ENCODE data around the gene GRIK4. TPM values are rescaled to one million over a fixed set of nuclear protein-coding genes. Genes with fewer than 3 reads are reported as not detected.

GRIK4 gene
- total RNA-seq, 3 donors from 2014 or later = 0.36 to 0.51 TPM; not detected in 1

DNA sequence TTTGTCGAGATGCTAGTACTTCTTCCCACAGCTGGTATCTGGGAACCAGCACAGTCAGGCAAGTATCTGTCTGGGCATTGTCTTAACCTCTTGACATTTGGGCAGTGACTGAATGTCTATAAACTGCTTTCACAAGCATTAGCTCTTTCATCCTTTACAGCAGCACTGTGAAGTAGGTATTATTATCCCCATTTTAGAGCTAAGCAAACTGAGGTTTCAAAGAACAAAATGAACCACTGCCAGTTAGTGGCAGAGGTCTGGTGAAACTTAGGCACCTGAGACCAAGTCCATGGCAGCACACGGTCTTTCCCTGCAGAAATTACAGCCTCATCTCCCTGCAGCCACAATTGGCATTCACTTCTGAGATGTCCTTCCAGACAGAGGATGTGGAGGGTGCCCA, 401.4 kb downstream of the GRIK4 start:
- ATAC-seq (no peak), DNase-seq (no peak)
- TF ChIP-seq, protein P1, sequence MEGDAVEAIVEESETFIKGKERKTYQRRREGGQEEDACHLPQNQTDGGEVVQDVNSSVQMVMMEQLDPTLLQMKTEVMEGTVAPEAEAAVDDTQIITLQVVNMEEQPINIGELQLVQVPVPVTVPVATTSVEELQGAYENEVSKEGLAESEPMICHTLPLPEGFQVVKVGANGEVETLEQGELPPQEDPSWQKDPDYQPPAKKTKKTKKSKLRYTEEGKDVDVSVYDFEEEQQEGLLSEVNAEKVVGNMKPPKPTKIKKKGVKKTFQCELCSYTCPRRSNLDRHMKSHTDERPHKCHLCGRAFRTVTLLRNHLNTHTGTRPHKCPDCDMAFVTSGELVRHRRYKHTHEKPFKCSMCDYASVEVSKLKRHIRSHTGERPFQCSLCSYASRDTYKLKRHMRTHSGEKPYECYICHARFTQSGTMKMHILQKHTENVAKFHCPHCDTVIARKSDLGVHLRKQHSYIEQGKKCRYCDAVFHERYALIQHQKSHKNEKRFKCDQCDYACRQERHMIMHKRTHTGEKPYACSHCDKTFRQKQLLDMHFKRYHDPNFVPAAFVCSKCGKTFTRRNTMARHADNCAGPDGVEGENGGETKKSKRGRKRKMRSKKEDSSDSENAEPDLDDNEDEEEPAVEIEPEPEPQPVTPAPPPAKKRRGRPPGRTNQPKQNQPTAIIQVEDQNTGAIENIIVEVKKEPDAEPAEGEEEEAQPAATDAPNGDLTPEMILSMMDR (IDR thresholded peaks at IDR 0.05) = no peak
- no peak overlapping the region for H3K4me3 ChIP-seq
- intact Hi-C loops (cut with DNase I, micrococcal nuclease) = no loop called here
- H3K4me1 ChIP-seq (ENCODE audit: low read depth) = no peaks in the 10 kb centered on the region
- no peaks in the 10 kb centered on the region for H3K36me3 ChIP-seq (ENCODE audit: low read depth)
- no peaks in the 10 kb centered on the region for H3K9me3 ChIP-seq

DNA sequence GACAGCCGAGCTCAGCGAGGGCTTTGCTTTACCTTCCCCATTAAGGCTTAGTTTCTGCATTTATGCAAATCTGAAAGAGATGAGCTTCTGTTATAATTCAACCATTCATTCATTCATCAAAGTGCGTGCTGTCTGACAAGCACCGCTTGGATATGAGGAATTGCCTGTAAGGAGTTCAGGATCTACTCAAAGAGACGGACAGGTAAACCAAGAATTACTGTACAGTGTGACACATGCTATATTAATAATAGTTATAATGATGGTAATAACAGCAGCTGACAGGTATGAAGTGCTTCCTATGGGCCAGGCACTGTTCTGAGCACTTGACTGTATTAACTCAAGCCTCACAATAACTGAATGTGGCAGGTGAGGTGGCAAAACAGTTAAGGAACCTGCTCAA, 402.5 kb downstream of the GRIK4 start:
- H3K4me3 ChIP-seq = no peak overlapping the region
- TF ChIP-seq, protein P1 (IDR thresholded peaks at IDR 0.05) = no peak
- H3K9me3 ChIP-seq = no peaks in the 10 kb centered on the region
- H3K4me1 ChIP-seq (ENCODE audit: low read depth) = no peaks in the 10 kb centered on the region
- intact Hi-C loops (cut with DNase I, micrococcal nuclease) = no loop called here
- no peak for DNase-seq
- no peak for ATAC-seq
- no peaks in the 10 kb centered on the region for H3K36me3 ChIP-seq (ENCODE audit: low read depth)

DNA sequence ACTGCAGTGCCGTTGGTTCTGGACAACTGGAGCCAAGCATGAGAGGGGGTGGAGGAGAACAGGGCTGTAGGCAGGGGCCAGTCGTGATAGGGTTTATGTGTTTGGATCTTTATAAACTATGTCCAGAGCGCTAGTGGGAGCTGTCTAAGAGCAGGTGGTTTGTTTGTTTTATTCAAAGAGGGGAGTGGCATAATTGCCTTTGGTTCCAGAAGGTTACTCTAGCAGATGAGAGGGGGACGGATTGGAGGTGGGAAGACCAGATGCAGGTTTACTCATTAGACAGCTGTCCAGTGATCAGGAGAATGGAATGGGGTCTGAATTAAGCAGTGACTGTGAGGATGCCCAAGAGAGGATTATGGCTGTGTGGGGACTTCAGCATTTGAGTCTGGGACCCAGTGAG, 403.1 kb downstream of the GRIK4 start:
- ATAC-seq = no peak
- DNase-seq = no peak
- TF ChIP-seq, protein P1 (IDR thresholded peaks at IDR 0.05) = no peak
- intact Hi-C loops (cut with DNase I, micrococcal nuclease) = no loop called here
- no peaks in the 10 kb centered on the region for H3K4me1 ChIP-seq (ENCODE audit: low read depth)
- H3K36me3 ChIP-seq (ENCODE audit: low read depth) = no peaks in the 10 kb centered on the region
- H3K9me3 ChIP-seq = no peaks in the 10 kb centered on the region
- H3K4me3 ChIP-seq = no peak overlapping the region

DNA sequence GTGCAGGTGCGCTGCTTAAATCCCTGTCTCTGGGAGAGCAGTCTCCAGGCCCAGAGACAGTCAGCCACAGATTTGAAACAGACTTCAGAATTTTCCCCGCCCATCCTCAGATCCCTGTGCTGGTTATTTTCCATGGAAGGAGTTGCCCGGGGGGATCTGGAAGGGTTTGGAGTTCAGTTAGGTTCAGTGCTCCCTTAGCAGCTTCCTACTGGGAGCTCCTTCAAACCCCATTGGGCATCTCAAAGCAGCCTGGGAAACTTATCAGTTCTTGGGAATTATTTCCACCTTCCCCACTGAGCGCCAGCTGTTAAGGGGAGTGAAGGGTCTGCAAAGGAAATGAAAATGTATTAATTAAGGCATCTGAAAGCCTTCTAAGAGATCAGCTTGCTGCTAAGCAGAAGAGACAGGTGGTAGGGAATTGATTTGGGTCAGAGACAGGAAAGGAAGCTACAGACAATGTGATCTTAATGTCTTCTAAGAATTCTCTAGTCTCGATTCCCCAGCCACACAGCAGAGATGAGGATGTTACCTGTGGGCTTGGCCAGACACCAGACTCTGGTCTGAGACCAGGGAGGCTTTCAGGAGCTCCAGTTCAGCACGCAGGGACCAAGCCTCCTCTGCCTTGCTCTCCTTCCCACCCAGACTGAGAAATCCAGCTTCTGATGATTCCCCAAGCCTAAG, 406.2 kb downstream of the GRIK4 start:
- no peak overlapping the region for H3K4me3 ChIP-seq
- intact Hi-C loops (cut with DNase I, micrococcal nuclease) = no loop called here
- no peaks in the 10 kb centered on the region for H3K36me3 ChIP-seq (ENCODE audit: low read depth)
- H3K9me3 ChIP-seq = no peaks in the 10 kb centered on the region
- ATAC-seq = no peak
- TF ChIP-seq, protein P1 (IDR thresholded peaks at IDR 0.05) = no peak
- no peak for DNase-seq
- no peaks in the 10 kb centered on the region for H3K4me1 ChIP-seq (ENCODE audit: low read depth)

DNA sequence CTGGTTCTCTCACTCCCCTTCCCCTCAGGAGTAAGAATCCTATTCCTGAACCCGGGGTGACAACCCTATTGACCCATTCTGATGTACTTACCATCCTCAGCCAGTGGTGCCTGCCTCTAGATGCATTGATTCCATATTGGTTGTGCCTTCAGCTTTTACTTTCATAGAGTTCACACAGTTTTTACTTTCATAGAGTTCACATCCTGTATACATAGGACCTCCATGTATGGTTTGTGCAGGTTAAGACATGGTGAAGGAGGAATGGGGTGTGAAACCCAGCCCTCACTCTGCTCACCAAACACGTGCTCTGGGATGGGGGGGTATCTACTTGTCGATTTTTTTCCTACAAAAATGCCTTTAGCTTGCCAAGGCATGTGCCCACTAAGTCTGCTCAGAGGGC, 406.7 kb downstream of the GRIK4 start:
- DNase-seq (no peak), ATAC-seq (no peak)
- Histone ChIP-seq H3K36me3 (ENCODE audit: low read depth) (no peaks in the 10 kb centered on the region), H3K4me1 (ENCODE audit: low read depth) (no peaks in the 10 kb centered on the region), H3K9me3 (no peaks in the 10 kb centered on the region), H3K4me3 (no peak overlapping the region)
- TF ChIP-seq, protein P1 (IDR thresholded peaks at IDR 0.05) = no peak
- intact Hi-C loops (cut with DNase I, micrococcal nuclease) = no loop called here

DNA sequence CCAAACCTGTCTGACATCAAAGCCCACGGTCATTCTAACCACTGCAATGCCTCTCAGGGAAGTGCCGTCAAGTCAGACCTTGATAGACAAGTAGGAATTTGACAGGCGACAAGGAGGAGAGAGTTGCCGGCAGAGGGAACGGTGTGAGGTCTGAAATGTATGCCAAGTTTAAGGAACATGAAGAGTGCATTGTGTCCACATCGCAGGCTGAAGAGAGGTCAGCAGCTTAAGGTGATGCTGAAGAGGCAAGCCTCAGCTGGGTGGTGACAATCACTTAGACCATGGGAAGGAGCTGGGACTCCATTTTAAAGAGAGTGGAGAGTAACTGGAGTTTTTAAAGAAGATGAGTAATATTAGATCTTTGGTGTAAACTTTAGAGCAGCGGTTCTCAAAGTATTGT, 407.5 kb downstream of the GRIK4 start:
- H3K4me3 ChIP-seq = no peak overlapping the region
- H3K36me3 ChIP-seq (ENCODE audit: low read depth) = no peaks in the 10 kb centered on the region
- no peaks in the 10 kb centered on the region for H3K4me1 ChIP-seq (ENCODE audit: low read depth)
- DNase-seq (no peak), ATAC-seq (no peak)
- H3K9me3 ChIP-seq = no peaks in the 10 kb centered on the region
- TF ChIP-seq, protein P1 (IDR thresholded peaks at IDR 0.05) = no peak
- intact Hi-C loops (cut with DNase I, micrococcal nuclease) = no loop called here

Data from mucosa of descending colon (tissue), 3 donors.